NT2/D1 (cell line): ENCODE data around the gene TEX19.

Experiments
- YY1 ChIP-seq: IDR thresholded peaks from 2 replicates; pipeline ENCODE4 v1.6.1; 2011; ENCODE audit not compliant: insufficient read length, insufficient read depth
- ZNF274 ChIP-seq: IDR thresholded peaks from 2 replicates; pipeline ENCODE4 v1.6.1; 2011; ENCODE audit warnings: mild to moderate bottlenecking, low read depth, low read length

DNA sequence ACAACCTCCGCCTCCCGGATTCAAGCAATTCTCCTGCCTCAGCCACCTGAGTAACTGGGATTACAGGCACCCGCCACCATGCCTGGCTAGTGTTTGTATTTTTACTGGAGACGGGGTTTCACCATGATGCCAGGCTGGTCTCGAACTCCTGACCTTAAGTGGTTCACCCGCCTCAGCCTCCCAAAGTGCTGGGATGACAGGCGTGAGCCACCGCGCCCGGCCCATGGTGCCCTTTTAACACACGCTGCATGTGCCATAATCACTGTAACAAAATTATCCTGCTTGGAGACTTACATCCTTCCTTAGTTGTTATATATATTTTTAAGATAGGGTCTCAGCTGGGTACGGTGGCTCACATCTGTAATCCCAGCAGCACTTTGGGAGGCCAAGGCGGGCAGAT lies 47.1 kb upstream of the TEX19 start:
- TF ChIP-seq ZNF274 (no peak), YY1 (no peak)
